SH-SY5Y (cell line): ENCODE measurements around the gene ENPP3.

Experiments
- GATA2 ChIP-seq: IDR thresholded peaks from 2 replicates; pipeline ENCODE4 v1.6.1; 2011; ENCODE audit warnings: mild to moderate bottlenecking, low read depth, low read length
- GATA3 ChIP-seq: IDR thresholded peaks from 2 replicates; pipeline ENCODE4 v1.6.1; 2011; ENCODE audit warnings: low read depth, mild to moderate bottlenecking, low read length, moderate library complexity

DNA sequence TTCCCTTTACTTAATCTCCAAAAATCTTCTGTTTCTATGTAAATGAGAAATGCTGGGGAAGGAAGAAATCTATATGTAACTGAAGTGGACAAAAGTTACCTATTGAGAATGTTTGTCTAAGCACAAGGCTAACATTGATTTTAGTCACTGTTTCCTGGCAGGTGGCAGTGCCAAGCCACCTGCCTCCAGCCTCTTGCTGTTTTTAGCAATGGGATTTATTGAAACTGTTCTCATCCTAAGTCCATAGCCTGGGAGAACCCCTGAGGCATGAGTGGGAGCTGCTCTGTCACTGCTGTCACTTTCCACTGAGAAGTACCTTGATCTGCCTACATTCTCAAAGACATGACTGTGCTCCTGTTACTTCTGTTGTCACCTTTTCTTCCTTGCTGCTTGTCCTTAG is 14.7 kb downstream of the ENPP3 start:
- TF ChIP-seq GATA2 (no peak), GATA3 (no peak)
